ENCODE results near the gene RTP1. TPM values are rescaled to one million over a fixed set of nuclear protein-coding genes. Genes with fewer than 3 reads are reported as not detected.

RTP1 gene
- polyA plus RNA-seq, 1 experiment: not detected

DNA sequence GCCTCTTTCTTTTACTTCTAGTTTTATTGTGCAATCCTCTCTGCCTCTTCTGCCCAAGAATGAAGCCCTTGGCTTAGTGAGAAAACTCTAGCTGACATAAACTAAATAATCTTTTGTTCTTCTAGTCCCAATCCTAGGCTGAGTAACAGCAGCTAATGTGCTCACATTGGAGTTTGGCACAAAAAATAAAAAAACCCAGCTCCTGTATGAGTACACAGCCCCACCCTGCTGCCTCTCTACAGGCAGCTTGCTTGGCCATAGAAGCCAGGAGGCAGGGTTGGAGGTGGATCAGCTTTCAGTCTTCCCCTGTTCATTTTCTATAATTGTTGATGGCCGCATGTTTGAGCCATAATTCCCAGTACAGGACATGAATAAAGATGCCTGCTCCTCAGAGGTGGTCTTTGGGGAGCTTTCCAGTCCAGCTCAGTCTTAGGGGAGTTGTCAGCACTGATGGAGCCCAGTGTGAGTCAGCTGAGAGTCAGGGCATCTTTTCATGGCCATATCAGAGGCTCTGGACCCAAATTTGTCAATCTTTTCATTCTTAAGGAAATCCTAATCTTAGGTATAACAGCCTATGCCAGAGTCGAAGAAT, 46.7 kb downstream of the RTP1 start:
- POLR2A ChIA-PET: no interaction called here

DNA sequence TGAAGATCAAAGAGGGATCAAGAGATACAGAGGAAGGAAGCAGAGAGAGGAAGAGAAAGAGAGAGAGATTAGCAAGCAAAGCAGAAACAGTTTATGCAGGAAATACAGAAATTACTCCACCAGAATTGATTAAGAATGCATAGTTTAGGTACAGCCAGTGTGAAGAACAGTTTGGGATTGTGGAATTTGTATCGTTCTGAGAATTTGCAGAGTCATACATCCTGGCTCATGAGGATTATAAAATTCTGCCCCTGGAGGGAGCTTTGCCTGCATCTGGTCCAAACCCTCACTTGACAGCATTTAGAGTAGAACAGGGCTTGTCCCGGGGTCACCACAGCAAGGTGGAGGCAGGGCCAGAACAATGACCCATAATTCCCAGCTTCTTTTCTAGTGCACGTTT, 50.1 kb downstream of the RTP1 start:
- ChIA-PET CTCF (interaction anchor here (1.1 kb wide), 1 partner anchor 9 kb away, joined by 3 read pairs; no protein-coding TSS in a partner anchor), POLR2A (no interaction called here)
- TF ChIP-seq, protein P1, sequence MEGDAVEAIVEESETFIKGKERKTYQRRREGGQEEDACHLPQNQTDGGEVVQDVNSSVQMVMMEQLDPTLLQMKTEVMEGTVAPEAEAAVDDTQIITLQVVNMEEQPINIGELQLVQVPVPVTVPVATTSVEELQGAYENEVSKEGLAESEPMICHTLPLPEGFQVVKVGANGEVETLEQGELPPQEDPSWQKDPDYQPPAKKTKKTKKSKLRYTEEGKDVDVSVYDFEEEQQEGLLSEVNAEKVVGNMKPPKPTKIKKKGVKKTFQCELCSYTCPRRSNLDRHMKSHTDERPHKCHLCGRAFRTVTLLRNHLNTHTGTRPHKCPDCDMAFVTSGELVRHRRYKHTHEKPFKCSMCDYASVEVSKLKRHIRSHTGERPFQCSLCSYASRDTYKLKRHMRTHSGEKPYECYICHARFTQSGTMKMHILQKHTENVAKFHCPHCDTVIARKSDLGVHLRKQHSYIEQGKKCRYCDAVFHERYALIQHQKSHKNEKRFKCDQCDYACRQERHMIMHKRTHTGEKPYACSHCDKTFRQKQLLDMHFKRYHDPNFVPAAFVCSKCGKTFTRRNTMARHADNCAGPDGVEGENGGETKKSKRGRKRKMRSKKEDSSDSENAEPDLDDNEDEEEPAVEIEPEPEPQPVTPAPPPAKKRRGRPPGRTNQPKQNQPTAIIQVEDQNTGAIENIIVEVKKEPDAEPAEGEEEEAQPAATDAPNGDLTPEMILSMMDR (IDR thresholded peaks at IDR 0.05; ENCODE audit: insufficient read depth, low read depth, low read length): no peak
- DNase-seq (ENCODE audit: low read depth): no peak
- H3K27me3 ChIP-seq (ENCODE audit: control insufficient read depth, insufficient read depth, low read length): no peaks in the 10 kb centered on the region
- H3K4me3 ChIP-seq (ENCODE audit: low read depth, low read length): no peak overlapping the region
- H3K36me3 ChIP-seq (ENCODE audit: control insufficient read depth, insufficient read depth, low read length): peaks cover 24% of the 10 kb centered on the region

More for the DNA sequence above, 46.7 kb downstream of the RTP1 start:
- TF ChIP-seq, protein P1 (IDR thresholded peaks at IDR 0.05; ENCODE audit: insufficient read depth, low read depth, low read length): no peak
- Histone ChIP-seq H3K27me3 (ENCODE audit: control insufficient read depth, insufficient read depth, low read length) (no peaks in the 10 kb centered on the region), H3K36me3 (ENCODE audit: control insufficient read depth, insufficient read depth, low read length) (peaks cover 9% of the 10 kb centered on the region), H3K4me3 (ENCODE audit: low read depth, low read length) (no peak overlapping the region)
- CTCF ChIA-PET: interaction anchor here (0.7 to 2.1 kb wide), 6 partner anchors 10 to 436 kb away, joined by 3 to 8 read pairs (median 4); no protein-coding TSS in a partner anchor
- DNase-seq (ENCODE audit: low read depth): no peak

Other genes starting within 250 kb of the RTP1 start
- gene RPL39L, start 58.0 kb upstream of the RTP1 start, polyA plus RNA-seq (2011; rRNA removed): 16.2 and 23.3 TPM in 2 replicates
- 244 and 321 TPM in 2 replicates for gene MASP1, start 94.3 kb downstream of the RTP1 start, polyA plus RNA-seq (2011; rRNA removed)
- 0.12 and 0.16 TPM in 2 replicates for gene RTP4, start 170.9 kb downstream of the RTP1 start, polyA plus RNA-seq (2011; rRNA removed)